Activated T-helper 17 cell treated with anti-CD3 and anti-CD28 coated beads, Interleukin-2, amount 50 U/mL, for 72 hours (primary cell): Measurements from ENCODE around the gene MEIS2. TPM values are rescaled to one million over a fixed set of nuclear protein-coding genes. Genes with fewer than 3 reads are reported as not detected.

Experiments used
- ATAC-seq: fragments of 150-1000 bp; cut with Tn5 transposase; replicated peaks from 2 replicates; pipeline ENCODE4 v1.10.0; 2021; ENCODE audit warnings: mild to moderate bottlenecking, moderate library complexity
- H3K27ac Mint-ChIP-seq: one replicate; pipeline ENCODE4 v1.8.0; 2022; ENCODE audit warnings: mixed read lengths
- H3K27me3 Mint-ChIP-seq: one replicate; pipeline ENCODE4 v1.8.0; 2022; ENCODE audit warnings: mixed read lengths
- H3K36me3 Mint-ChIP-seq: one replicate; pipeline ENCODE4 v1.8.0; 2022; ENCODE audit warnings: low read depth, mild to moderate bottlenecking, mixed read lengths
- H3K4me1 Mint-ChIP-seq: one replicate; pipeline ENCODE4 v1.8.0; 2022; ENCODE audit warnings: mixed read lengths
- H3K4me3 Mint-ChIP-seq: one replicate; pipeline ENCODE4 v1.8.0; 2022; ENCODE audit warnings: mild to moderate bottlenecking, mixed read lengths
- H3K9me3 Mint-ChIP-seq: one replicate; pipeline ENCODE4 v1.8.0; 2022; ENCODE audit warnings: mixed read lengths
- total RNA-seq, 2 donors: library from RNA; stranded (reverse); gene quantifications; one replicate each; pipeline ENCODE4 v1.2.3, GENCODE V29; 2022

The MEIS2 gene
- total RNA-seq, 2 donors from 2014 or later, result not detected

DNA sequence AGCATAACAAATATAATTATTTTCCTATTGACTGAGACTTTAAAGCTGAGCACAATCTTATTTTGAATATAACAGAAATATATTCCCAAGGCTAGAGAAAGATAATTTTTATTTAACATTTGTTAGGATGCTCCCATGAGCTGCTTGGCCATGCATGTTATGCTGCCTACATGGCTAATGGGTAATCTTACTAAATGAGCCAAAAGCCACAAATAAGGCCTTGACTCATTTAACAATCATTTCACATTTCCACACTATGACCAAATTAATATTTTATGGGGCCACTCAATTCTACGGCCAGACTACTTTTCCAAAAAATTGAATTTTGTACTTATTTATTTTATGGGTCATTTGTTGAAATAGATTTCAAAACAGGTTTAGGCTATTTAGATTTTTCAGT is 141.7 kb downstream of the MEIS2 start:
- H3K4me1 Mint-ChIP-seq, result no peaks in the 10 kb centered on the region

DNA sequence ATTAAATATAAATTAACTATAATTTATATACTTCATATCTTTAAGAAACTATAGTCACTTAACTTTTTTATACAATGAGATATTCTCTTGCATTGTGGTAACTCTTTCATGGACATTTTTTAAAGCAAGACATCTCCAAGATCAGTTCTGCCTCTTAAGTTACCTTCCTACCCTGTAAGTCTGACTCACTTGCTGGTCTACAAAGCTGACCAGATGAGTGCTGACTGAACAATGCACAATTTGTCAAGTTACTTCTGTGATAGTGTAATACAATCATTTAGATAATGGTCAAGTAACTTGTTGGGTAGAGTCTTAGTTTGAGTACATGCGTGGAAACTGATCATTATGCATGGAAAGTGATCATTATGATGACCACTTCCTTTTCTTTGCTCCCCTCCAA is 145.9 kb downstream of the MEIS2 start:
- no peak for ATAC-seq

More for the DNA sequence above, 141.7 kb downstream of the MEIS2 start:
- no peak overlapping the region for H3K4me3 Mint-ChIP-seq
- H3K27me3 Mint-ChIP-seq, result peaks cover 7% of the 10 kb centered on the region
- ATAC-seq, result no peak
- no peaks in the 10 kb centered on the region for H3K36me3 Mint-ChIP-seq
- no peaks in the 10 kb centered on the region for H3K9me3 Mint-ChIP-seq
- H3K27ac Mint-ChIP-seq, result no peak overlapping the region

DNA sequence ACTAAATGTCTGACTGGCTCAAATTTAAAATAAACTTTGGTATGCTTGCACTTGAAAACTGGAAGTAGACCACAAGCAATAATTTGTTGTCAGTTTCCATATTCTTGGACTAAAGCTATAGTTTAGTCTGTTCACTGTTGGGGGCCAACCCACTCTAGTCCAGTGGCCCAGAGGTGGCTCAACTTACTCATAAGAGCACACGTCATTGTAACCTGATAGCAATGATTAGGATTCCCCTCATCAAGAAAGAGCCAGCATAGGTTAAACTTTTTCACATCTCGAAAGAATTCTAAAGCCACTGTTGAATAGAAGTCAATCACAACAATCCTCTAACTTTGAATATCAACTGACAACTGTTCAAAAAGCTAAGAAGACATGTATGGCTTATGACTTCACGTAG is 147.0 kb downstream of the MEIS2 start:
- Mint-ChIP-seq H3K36me3 (no peaks in the 10 kb centered on the region), H3K27me3 (peaks cover 6% of the 10 kb centered on the region), H3K27ac (no peak overlapping the region), H3K9me3 (no peaks in the 10 kb centered on the region), H3K4me3 (no peak overlapping the region), H3K4me1 (no peaks in the 10 kb centered on the region)
- no peak for ATAC-seq

More for the DNA sequence above, 145.9 kb downstream of the MEIS2 start:
- no peak overlapping the region for H3K27ac Mint-ChIP-seq
- no peak overlapping the region for H3K4me3 Mint-ChIP-seq
- no peaks in the 10 kb centered on the region for H3K9me3 Mint-ChIP-seq
- H3K36me3 Mint-ChIP-seq, result no peaks in the 10 kb centered on the region
- H3K27me3 Mint-ChIP-seq, result peaks cover 6% of the 10 kb centered on the region
- no peaks in the 10 kb centered on the region for H3K4me1 Mint-ChIP-seq

DNA sequence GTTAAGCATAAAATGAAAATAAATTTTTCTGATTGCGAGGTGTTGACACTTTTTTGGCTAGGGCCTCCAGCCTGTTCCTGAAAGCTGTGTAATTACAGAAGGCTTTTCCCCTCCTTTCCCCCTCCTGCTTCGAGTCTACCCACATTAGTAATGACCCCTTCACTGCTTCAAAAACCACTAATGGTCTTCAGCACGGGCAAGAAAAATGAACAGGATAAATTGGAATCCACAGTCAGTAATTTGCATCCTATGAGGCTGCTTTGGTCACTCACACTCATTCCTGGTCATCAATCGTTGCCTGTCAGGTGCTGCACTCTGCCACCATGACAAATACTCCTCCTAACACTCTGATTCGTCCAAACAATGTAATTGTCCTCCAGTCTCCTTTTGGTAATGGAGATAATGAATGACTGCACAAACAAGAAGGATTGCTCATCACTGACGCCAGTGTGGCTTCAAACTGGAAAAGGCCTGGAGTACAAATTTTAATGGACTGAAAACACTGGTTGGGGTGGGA is 148.6 kb downstream of the MEIS2 start:
- H3K27ac Mint-ChIP-seq, result no peak overlapping the region
- no peak for ATAC-seq
- no peaks in the 10 kb centered on the region for H3K4me1 Mint-ChIP-seq
- H3K9me3 Mint-ChIP-seq, result no peaks in the 10 kb centered on the region
- H3K36me3 Mint-ChIP-seq, result no peaks in the 10 kb centered on the region
- H3K27me3 Mint-ChIP-seq, result peaks cover 8% of the 10 kb centered on the region
- no peak overlapping the region for H3K4me3 Mint-ChIP-seq

DNA sequence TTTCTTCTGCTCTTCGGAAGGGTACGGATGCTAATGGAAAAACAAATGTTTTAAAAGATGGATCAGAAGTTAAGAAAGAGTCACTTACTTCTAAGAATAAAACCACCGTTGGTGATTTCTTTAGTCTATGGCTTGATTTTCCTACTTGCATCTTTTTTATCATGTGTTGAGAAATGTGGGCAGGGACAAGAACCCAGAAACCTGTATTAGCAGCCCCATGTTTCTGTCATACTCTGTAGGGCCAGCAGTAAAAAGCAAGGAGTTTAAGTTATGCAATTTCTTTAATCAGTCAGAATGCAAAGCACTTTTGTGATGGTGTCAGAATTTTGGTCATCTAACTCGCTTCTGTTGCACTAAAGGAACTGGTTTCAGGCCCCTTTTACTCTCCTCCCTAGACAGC is 150.0 kb downstream of the MEIS2 start:
- Mint-ChIP-seq H3K27ac (no peak overlapping the region), H3K36me3 (no peaks in the 10 kb centered on the region), H3K4me1 (no peaks in the 10 kb centered on the region), H3K4me3 (no peak overlapping the region), H3K27me3 (peaks cover 8% of the 10 kb centered on the region), H3K9me3 (no peaks in the 10 kb centered on the region)
- ATAC-seq, result no peak

DNA sequence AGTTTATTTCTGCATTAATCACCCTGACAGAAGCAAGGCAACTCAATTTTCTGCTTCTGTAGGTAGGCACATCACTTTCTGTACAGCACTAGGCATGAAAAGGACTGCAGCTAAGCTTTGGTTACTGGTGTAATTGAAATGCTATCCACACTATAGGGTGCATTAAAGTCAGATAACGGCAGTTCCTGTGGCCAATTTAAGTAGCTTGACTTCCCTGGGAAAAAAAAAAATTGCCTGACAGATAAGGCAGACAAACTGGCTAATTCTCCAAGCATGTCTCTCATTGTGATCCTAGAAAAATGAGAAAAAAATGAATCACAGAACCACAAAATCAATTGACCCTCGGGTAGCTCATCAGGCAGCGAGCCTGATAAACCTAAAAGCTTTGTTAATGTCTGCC is 151.4 kb downstream of the MEIS2 start:
- Mint-ChIP-seq H3K27ac (no peak overlapping the region), H3K27me3 (peaks cover 8% of the 10 kb centered on the region), H3K4me3 (no peak overlapping the region), H3K36me3 (no peaks in the 10 kb centered on the region), H3K4me1 (no peaks in the 10 kb centered on the region), H3K9me3 (no peaks in the 10 kb centered on the region)
- ATAC-seq, result no peak

DNA sequence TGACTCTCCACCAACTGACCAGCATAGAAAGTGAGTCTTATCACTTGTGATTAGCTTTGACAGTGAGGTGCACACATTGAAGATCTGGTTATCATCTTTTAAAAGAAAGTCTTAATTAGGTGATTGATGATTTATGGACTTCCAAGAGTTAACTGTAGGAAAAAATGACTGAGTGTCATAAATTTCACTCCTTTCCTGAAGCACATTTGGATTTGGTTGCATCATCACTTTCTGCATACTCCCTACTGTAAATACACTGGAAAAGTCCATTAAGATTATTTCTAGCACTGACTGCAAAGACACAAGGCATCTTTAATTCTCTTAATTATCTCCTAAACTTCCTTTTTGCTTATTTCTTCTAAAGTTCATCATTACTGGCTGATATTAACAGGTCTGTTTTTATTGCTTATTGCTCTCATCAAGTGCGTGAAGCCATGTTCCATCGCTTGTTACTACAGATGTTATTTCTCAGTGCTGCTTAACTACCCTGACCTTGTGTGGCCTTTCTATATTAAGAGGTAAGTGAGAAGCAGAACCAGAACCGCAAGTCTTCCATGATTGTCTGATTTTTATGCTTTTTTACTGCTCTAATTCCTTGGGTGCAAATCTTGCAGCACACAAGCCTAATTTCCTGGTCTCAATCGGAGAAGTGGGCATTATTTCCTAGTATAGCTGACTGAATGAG is 153.2 kb downstream of the MEIS2 start:
- no peak for ATAC-seq
- Mint-ChIP-seq H3K9me3 (no peaks in the 10 kb centered on the region), H3K4me3 (no peak overlapping the region), H3K27ac (no peak overlapping the region), H3K36me3 (no peaks in the 10 kb centered on the region), H3K27me3 (peaks cover 8% of the 10 kb centered on the region), H3K4me1 (no peaks in the 10 kb centered on the region)

DNA sequence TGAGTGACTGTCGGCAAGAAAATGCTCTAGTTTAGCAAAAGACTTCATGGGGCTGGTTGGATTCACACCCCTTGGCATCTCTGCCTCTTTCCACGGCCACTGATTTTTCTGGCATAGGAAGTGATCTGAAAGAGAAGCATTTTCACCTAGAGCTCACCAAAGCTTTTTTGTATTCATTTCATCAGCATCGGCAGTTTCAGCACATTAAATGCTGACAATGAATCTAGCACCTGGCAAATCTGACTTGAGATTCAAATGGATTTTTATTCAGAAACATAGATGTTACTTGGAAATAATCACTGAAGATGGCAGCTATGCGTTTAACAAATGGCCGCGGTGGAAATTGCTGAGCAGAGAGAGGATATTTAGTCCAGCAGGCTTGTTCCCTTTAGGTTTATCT is 155.9 kb downstream of the MEIS2 start:
- ATAC-seq, result no peak
- no peak overlapping the region for H3K4me3 Mint-ChIP-seq
- no peaks in the 10 kb centered on the region for H3K36me3 Mint-ChIP-seq
- H3K4me1 Mint-ChIP-seq, result no peaks in the 10 kb centered on the region
- H3K9me3 Mint-ChIP-seq, result peaks cover 3% of the 10 kb centered on the region
- H3K27ac Mint-ChIP-seq, result no peak overlapping the region
- H3K27me3 Mint-ChIP-seq, result peaks cover 11% of the 10 kb centered on the region

DNA sequence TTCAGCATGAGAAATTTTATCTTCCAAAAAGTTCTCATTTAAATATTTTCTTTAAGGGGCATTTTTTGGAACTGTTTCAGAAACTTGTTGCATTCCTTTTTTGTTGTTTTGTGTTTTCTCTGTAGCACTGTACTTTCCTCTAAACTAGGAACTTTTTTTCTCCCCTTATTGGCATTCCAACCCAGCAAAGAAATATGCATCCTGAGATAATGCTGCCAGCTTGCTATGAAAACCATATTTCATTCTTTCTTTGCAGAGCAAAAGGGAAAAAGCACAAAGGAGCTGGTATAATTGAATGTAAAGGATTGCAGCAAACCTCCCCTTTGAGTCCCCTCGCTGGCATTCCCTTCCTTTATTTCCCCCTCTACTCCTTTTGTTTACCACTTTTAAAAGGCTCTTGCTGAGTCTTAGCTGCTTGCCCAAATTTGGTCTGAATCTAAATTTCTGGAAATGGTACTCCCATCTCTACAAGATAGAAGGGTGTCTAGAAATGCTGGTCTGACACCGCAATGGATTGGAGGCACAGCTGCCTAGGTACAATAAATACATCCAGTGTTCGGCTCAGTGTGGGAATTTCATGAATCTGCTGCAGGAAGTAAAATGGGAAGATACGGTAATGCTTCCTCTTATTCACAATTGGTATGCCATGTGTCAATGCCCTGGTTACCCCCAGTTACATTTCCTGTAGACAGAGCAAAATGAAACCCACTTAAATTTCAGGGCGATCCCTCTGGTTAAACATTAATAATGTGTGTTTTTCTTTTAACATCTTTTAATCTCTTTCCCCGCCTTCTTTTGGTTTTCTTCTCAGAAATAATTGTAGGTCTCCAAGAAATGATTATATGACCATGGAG is 156.6 kb downstream of the MEIS2 start:
- H3K9me3 Mint-ChIP-seq, result peaks cover 3% of the 10 kb centered on the region
- no peak for ATAC-seq
- no peak overlapping the region for H3K27ac Mint-ChIP-seq
- H3K4me1 Mint-ChIP-seq, result no peaks in the 10 kb centered on the region
- no peak overlapping the region for H3K4me3 Mint-ChIP-seq
- H3K27me3 Mint-ChIP-seq, result peaks cover 16% of the 10 kb centered on the region
- no peaks in the 10 kb centered on the region for H3K36me3 Mint-ChIP-seq

DNA sequence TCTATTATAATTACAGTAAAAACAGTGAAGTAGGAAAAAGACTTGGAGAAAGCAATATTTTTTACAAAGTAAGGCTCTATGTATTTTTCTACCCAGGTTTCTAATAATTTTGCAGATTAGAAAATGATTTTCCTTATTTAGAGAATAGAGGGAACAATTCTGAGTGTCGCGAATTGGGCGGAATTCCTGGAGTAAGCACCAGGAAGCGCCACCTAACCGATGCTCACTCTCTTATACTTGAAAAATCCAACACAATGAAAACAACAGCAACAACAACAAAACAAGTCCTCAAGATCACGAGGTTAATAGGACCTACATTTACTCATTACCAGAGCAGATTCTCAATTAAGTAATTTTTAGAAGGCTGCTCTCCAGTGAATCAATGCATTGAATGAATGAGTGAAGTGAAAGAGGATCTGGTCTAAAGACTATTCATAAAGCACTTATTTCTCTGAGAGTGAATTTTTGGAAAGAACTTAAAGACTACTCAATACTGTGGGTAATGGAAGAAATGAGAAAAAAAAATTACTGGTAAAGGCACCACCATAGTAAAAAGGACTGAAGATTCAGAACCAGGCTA is 158.0 kb downstream of the MEIS2 start:
- Mint-ChIP-seq H3K4me3 (no peak overlapping the region), H3K9me3 (peaks cover 3% of the 10 kb centered on the region), H3K36me3 (no peaks in the 10 kb centered on the region), H3K4me1 (no peaks in the 10 kb centered on the region), H3K27ac (no peak overlapping the region), H3K27me3 (peaks cover 14% of the 10 kb centered on the region)
- no peak for ATAC-seq

DNA sequence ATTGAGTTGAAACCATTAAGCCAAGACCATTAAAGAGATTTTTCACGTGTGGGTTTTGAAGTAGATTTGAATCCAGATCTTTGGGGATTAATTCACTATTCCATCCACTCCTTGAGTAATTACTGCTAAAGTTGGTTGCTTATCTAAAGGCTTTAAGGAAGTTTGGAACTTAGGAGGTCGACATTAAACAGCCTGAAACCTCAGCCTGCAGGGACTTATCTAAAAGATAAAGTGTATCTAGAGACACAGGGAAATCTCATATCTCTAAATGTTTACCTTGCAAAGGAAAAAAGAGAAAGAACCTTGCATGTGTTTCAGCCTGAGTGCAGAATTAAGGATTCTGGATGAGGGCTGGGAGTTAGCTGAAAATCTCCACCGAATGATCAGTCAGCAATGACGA is 158.6 kb downstream of the MEIS2 start:
- Mint-ChIP-seq H3K36me3 (no peaks in the 10 kb centered on the region), H3K27ac (no peak overlapping the region), H3K27me3 (peaks cover 14% of the 10 kb centered on the region), H3K4me3 (no peak overlapping the region), H3K4me1 (no peaks in the 10 kb centered on the region), H3K9me3 (peaks cover 3% of the 10 kb centered on the region)
- ATAC-seq, result no peak

DNA sequence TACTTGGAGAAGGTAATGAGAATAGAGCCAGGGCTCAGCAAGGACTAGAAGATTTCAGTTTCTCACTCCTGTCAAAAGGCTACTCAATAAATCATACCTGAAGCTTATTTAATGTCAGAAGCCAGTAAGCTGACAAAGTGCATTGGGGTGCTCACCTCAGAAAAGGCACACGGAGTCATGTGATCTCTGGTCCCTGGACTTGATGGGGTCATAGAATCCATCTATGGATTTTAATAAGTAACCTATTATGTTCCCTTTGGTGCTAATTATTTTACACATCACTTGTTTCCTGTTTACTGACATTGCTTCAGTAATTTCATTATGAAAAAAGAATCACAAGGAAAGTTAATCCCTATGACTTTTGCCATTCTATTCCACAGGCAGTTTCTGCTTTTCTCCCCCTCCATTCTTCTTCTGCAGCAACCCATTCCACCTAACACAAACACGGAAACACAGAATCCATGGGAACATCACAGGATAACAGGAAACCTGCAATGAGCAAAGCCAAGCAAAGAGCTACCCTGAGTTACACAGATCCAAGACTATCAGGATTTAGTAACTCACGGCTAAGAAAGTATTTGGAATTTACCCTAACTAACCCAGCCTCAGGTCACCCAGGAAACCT is 159.6 kb downstream of the MEIS2 start:
- no peak for ATAC-seq
- peaks cover 14% of the 10 kb centered on the region for H3K27me3 Mint-ChIP-seq
- peaks cover 3% of the 10 kb centered on the region for H3K9me3 Mint-ChIP-seq

DNA sequence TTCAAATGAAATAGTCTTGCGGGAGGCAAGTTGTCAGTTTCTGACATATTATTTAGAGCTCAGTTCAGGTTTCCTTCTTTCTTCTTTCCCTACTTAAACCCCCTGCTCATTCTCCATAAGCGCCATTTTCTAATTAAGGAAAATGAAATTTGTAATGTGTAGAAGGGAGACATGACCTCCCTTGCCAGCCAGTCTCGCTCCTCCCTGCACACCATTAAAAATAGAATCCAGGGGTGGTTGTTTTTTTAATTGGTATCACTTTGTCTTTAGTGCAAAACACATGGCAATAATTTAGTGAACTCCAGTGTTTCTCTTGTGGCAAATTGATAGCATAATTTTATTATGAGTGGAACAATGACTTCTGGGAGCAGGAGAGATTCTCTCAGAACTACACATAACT is 160.1 kb downstream of the MEIS2 start:
- Mint-ChIP-seq H3K4me1 (no peaks in the 10 kb centered on the region), H3K4me3 (no peak overlapping the region), H3K36me3 (no peaks in the 10 kb centered on the region), H3K9me3 (peaks cover 3% of the 10 kb centered on the region), H3K27me3 (peaks cover 14% of the 10 kb centered on the region), H3K27ac (no peak overlapping the region)
- no peak for ATAC-seq

More for the DNA sequence above, 159.6 kb downstream of the MEIS2 start:
- no peak overlapping the region for H3K27ac Mint-ChIP-seq
- H3K4me1 Mint-ChIP-seq, result no peaks in the 10 kb centered on the region
- H3K4me3 Mint-ChIP-seq, result no peak overlapping the region
- no peaks in the 10 kb centered on the region for H3K36me3 Mint-ChIP-seq

DNA sequence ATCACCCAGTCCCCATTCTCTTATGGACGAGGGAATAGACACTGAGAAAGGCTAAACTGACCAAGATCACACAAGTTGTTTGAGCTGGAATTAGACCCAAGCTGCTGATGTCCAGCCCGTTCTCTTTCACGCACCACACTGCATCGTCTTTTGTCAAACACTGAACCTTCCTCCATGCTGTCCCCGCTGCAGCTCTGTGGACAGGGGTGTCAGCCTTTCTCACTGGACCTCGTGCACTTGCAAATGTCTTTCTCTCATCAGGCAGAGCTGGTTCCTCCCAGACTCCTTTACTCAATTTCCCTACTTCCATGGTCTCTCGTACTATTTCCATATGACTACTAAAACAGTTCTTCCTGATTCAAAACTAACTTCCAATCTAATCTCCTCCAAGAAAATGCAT is 161.6 kb downstream of the MEIS2 start:
- H3K4me3 Mint-ChIP-seq, result no peak overlapping the region
- peaks cover 3% of the 10 kb centered on the region for H3K9me3 Mint-ChIP-seq
- peaks cover 14% of the 10 kb centered on the region for H3K27me3 Mint-ChIP-seq
- no peaks in the 10 kb centered on the region for H3K4me1 Mint-ChIP-seq
- H3K36me3 Mint-ChIP-seq, result no peaks in the 10 kb centered on the region
- H3K27ac Mint-ChIP-seq, result no peak overlapping the region
- ATAC-seq, result no peak
